ENCODE data around the gene ASPDH.

DNA sequence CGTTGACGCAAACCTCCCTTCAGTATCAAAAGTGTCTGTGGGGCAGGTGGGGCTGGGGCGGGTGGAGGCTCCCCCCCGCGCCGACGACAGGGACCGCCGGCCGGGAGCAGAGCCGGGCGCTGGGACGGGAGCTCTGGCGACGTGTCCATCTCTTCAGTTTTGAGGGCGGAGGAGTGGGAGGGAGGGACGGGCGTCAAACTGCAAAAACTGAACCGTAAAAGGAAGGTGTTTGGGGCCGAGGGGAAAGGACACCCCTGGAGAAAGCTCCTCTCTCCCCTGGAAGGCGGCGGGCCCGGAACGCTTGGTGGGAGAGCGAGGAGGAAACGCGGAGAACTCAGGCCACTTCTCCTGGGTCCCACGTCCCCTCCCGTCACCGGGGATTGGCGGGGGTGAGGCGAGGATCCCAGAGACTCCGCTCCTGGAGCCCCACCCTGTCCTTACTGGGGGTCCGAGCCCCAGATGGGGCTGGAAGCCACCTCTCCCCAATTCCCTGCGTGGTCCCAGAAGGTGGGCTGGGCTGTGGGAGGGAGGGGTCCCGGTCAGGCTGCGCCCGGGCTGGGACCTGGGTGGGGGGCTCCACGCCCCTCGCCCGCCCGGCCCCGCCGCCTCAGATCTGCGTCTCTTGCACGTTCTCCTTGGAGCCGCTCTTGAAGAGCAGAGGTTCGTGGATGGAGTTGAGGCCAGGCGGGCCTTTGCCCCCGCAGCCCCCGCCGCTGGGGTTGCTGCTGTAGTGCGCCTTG lies 3.4 kb upstream of the ASPDH start:
- no peak for TF ChIP-seq POLR2AphosphoS5 (IDR thresholded peaks at IDR 0.05)
- TF ChIP-seq CTCF (IDR thresholded peaks at IDR 0.05), result no peak
- TF ChIP-seq EP300 (IDR thresholded peaks at IDR 0.05), result no peak
- TF ChIP-seq POLR2A (IDR thresholded peaks at IDR 0.05), result no peak

Data from gastroesophageal sphincter (tissue), 3 donors.